ENCODE data around the gene EPN1. TPM values are rescaled to one million over a fixed set of nuclear protein-coding genes. Genes with fewer than 3 reads are reported as not detected.

EPN1 gene
- total and polyA plus RNA-seq, 11 donors: 125 to 377 (median 188) TPM

DNA sequence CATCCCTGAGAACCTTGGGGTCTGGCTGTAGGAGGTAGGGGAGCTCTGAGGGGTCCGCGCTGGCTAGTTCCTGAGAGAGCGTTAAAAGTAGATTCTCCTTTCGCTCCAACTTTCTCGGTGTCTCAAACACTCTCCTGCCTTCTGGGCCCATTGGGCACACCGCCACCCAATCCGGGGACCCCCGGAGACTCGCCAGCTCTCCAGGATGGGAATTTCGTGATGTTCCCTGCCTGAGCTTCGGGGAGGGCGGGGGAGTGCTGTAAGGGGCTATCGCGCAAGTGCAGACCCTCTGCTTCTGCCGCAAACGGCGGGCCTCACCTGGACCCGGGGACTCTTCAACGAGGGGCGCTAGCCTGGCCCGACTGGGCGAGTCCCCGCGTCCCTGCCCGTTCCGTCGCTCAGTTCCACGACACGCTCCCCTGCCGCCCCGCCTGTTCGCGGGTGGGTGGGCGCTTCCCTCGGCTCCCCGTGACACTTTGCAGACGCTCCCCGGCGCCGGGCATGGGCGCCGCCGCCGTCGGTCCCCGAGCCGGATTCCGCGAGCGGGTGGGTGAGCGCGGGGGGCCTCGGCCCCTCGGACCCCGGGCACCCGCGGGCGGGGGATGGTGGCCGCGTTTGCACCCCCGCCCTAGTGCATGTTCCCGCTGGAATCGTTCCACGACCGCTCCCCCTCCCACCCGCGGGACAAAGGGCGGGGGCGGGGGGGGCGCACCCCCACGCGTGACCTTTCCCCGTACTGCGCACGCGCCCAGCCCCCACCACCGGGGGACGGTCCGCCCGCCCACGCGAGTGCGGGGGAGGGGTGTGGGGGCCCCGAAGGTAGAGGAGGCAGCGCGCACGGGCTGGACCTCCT is 27.1 kb upstream of the EPN1 start, which contains the start of gene CCDC106:
CCDC106 (plus strand) TSS at position 481 of the 853 bp plus-strand sequence. CDS start 835 bp downstream, outside the sequence.
- DNase-seq (peak; percentile 75 to 86 (median 79)), ATAC-seq (peak; percentile 27 to 63 (median 58))
- H3K4me1 ChIP-seq: peaks cover 7 to 47% (median 31%) of the 10 kb centered on the region in 12 donors
- no peaks in the 10 kb centered on the region for H3K27me3 ChIP-seq
- H3K4me3 ChIP-seq: peak within 1 kb of the TSS; percentile 68 to 96 (median 86)
- TF ChIP-seq POLR2A (IDR thresholded peaks at IDR 0.05): no peak
- TF ChIP-seq, protein P1, sequence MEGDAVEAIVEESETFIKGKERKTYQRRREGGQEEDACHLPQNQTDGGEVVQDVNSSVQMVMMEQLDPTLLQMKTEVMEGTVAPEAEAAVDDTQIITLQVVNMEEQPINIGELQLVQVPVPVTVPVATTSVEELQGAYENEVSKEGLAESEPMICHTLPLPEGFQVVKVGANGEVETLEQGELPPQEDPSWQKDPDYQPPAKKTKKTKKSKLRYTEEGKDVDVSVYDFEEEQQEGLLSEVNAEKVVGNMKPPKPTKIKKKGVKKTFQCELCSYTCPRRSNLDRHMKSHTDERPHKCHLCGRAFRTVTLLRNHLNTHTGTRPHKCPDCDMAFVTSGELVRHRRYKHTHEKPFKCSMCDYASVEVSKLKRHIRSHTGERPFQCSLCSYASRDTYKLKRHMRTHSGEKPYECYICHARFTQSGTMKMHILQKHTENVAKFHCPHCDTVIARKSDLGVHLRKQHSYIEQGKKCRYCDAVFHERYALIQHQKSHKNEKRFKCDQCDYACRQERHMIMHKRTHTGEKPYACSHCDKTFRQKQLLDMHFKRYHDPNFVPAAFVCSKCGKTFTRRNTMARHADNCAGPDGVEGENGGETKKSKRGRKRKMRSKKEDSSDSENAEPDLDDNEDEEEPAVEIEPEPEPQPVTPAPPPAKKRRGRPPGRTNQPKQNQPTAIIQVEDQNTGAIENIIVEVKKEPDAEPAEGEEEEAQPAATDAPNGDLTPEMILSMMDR (IDR thresholded peaks at IDR 0.05): no peak
- H3K36me3 ChIP-seq: peaks cover 0 to 19% (median 13%) of the 10 kb centered on the region in 9 donors
- no peaks in the 10 kb centered on the region for H3K9me3 ChIP-seq
- intact Hi-C loops (cut with DNase I): no loop called here
- peak within 1 kb of the TSS; percentile 69 to 93 (median 85) for H3K27ac ChIP-seq
- 1 to 3% (median 1%) methylated on average over 24 to 87 of the region's 87 CpGs for WGBS, 4 donors

GRCh38 chr19:55648585-55649267 is 26.3 kb upstream of the EPN1 start:
- Histone ChIP-seq H3K4me3 (peak overlapping the region; percentile 68 to 96 (median 86)), H3K27ac (peak overlapping the region; percentile 69 to 93 (median 85)), H3K9me3 (no peaks in the 10 kb centered on the region), H3K36me3 (peaks cover 0 to 19% (median 13%) of the 10 kb centered on the region in 9 donors), H3K27me3 (no peaks in the 10 kb centered on the region), H3K4me1 (peaks cover 4 to 47% (median 30%) of the 10 kb centered on the region in 12 donors)
- ATAC-seq (no peak), DNase-seq (no peak)
- WGBS, 4 donors: 20 to 27% (median 23%) methylated on average over 9 to 25 of the region's 25 CpGs
- intact Hi-C loops (cut with DNase I): no loop called here
- TF ChIP-seq POLR2A (IDR thresholded peaks at IDR 0.05): no peak
- TF ChIP-seq, protein P1 (IDR thresholded peaks at IDR 0.05): no peak

GRCh38 chr19:55649268-55650125 is 25.5 kb upstream of the EPN1 start:
- Histone ChIP-seq H3K4me3 (peak overlapping the region in 9 of 12 donors; percentile 68 to 96 (median 86)), H3K4me1 (peaks cover 4 to 39% (median 23%) of the 10 kb centered on the region in 12 donors), H3K27me3 (no peaks in the 10 kb centered on the region), H3K27ac (peak overlapping the region in 9 of 12 donors; percentile 77 to 93 (median 89)), H3K36me3 (peaks cover 0 to 18% (median 13%) of the 10 kb centered on the region in 9 donors), H3K9me3 (no peaks in the 10 kb centered on the region)
- DNase-seq (no peak), ATAC-seq (no peak)
- 73 to 93% (median 77%) methylated on average over 9 to 17 of the region's 17 CpGs for WGBS, 4 donors
- intact Hi-C loops (cut with DNase I): no loop called here
- TF ChIP-seq, protein P1 (IDR thresholded peaks at IDR 0.05): no peak
- no peak for TF ChIP-seq POLR2A (IDR thresholded peaks at IDR 0.05)

Data from heart left ventricle (tissue), 16 donors.